Fibroblast of the aortic adventitia (primary cell): ENCODE data around the gene GLP1R. TPM values are rescaled to one million over a fixed set of nuclear protein-coding genes. Genes with fewer than 3 reads are reported as not detected.
A peak's percentile ranks its signal among the peaks of the same experiment; 100 is the strongest.

ENCODE experiments used
- DNase-seq: peaks from one replicate; pipeline ENCODE4 v3.0.0-alpha.2; 2010; ENCODE audit warnings: low read depth
- H3K4me3 ChIP-seq: 2 replicates; pipeline ENCODE4 v1.5.1; 2011; ENCODE audit warnings: low read depth, mild to moderate bottlenecking, control low read depth, low read length, moderate library complexity
- CTCF ChIP-seq: IDR thresholded peaks from 2 replicates; pipeline ENCODE4 v1.5.1; 2011; ENCODE audit warnings: mild to moderate bottlenecking, low read length, control low read depth, inconsistent platforms; ENCODE audit not compliant: insufficient read depth
- total RNA-seq: library from RNA; depleted of rRNA; stranded (reverse); fragments of >200 nt; gene quantifications from 2 replicates; pipeline ENCODE4 v1.2.3, GENCODE V29; 2012; ENCODE audit warnings: low replicate concordance

The GLP1R gene
- total RNA-seq, 1 donor = not detected

GRCh38 chr6:39104528-39104927 is 55.9 kb downstream of the GLP1R start:
- H3K4me3 ChIP-seq = no peak overlapping the region
- no peak for DNase-seq
- no peak for TF ChIP-seq CTCF

GRCh38 chr6:39107034-39107433 is 58.5 kb downstream of the GLP1R start:
- DNase-seq = no peak
- no peak overlapping the region for H3K4me3 ChIP-seq
- no peak for TF ChIP-seq CTCF

GRCh38 chr6:39107641-39108040 is 59.1 kb downstream of the GLP1R start:
- no peak for DNase-seq
- H3K4me3 ChIP-seq = no peak overlapping the region
- TF ChIP-seq CTCF = no peak

GRCh38 chr6:39108041-39108839 is 59.7 kb downstream of the GLP1R start:
- TF ChIP-seq CTCF = no peak
- no peak for DNase-seq
- no peak overlapping the region for H3K4me3 ChIP-seq

GRCh38 chr6:39111280-39111679 is 62.7 kb downstream of the GLP1R start:
- H3K4me3 ChIP-seq = no peak overlapping the region
- no peak for TF ChIP-seq CTCF
- no peak for DNase-seq

GRCh38 chr6:39113788-39114187 is 65.2 kb downstream of the GLP1R start:
- H3K4me3 ChIP-seq = peak overlapping the region; percentile 77
- no peak for TF ChIP-seq CTCF
- DNase-seq = peak; percentile 4

- TF ChIP-seq CTCF = no peak
Observed at GRCh38 chr6:39114388-39114703, 65.8 kb downstream of the GLP1R start.

More at GRCh38 chr6:39114388-39114703, 65.8 kb downstream of the GLP1R start:
- H3K4me3 ChIP-seq = peak overlapping the region; percentile 77
- DNase-seq = no peak
